Suprapubic skin (tissue), 4 donors: Measurements from ENCODE around the gene CAMK2N1. TPM values are rescaled to one million over a fixed set of nuclear protein-coding genes. Genes with fewer than 3 reads are reported as not detected.

ENCODE experiments used
- DNase-seq, 2 donors: peaks; one replicate each; pipeline ENCODE4 v3.0.0-alpha.2; 2019; ENCODE audit warnings: low spot score in 2 of 2
- H3K27ac ChIP-seq: fragments of 200-600 bp; sonication (generic); one replicate; pipeline ENCODE4 v1.5.1; 2019
- H3K27me3 ChIP-seq: fragments of 200-600 bp; sonication (generic); one replicate; pipeline ENCODE4 v1.5.1; 2019
- H3K36me3 ChIP-seq: fragments of 200-600 bp; sonication (generic); one replicate; pipeline ENCODE4 v1.5.1; 2019
- H3K4me1 ChIP-seq: fragments of 200-600 bp; sonication (generic); one replicate; pipeline ENCODE4 v1.5.1; 2019
- H3K4me3 ChIP-seq: fragments of 200-600 bp; sonication (generic); one replicate; pipeline ENCODE4 v1.5.1; 2019; ENCODE audit warnings: mild to moderate bottlenecking
- H3K9me3 ChIP-seq: fragments of 200-600 bp; sonication (generic); one replicate; pipeline ENCODE4 v1.5.1; 2019
- EP300 ChIP-seq: sonication (generic); formaldehyde crosslinking; IDR thresholded peaks from one replicate; pipeline ENCODE4 v1.6.1; 2017; ENCODE audit warnings: antibody characterized with exemption
- POLR2A ChIP-seq, 2 donors: fragments of 450-650 bp; IDR thresholded peaks; one replicate each; pipeline ENCODE4 v1.6.1; 2017; ENCODE audit warnings: antibody characterized with exemption in 2 of 2, mild to moderate bottlenecking in 2 of 2, moderate library complexity in 2 of 2
- POLR2AphosphoS5 ChIP-seq, 3 donors: sonication (generic); formaldehyde crosslinking; IDR thresholded peaks; one replicate each; pipeline ENCODE4 v1.6.1; 2017; ENCODE audit warnings: antibody characterized with exemption in 3 of 3
- WGBS: methylation state at CpG from one replicate; pipeline ENCODE4 v1.1.5; 2018; 5-methylcytosine and 5-hydroxymethylcytosine counted together
- total RNA-seq, 4 donors: library from RNA; depleted of rRNA; stranded (reverse); fragments of >200 nt; gene quantifications; one replicate each; pipeline ENCODE4 v1.1.0, GENCODE V29; 2016
- TF ChIP-seq, protein P1 (sequence below), 2 donors: fragments of 200-600 bp in 1 of 2; fragments of 450-650 bp in 1 of 2; sonication (generic) in 1 of 2; IDR thresholded peaks; one replicate each; pipeline ENCODE4 v1.5.1; 2016 to 2019; ENCODE audit warnings: antibody characterized with exemption in 2 of 2, mild to moderate bottlenecking in 1 of 2, moderate library complexity in 1 of 2

CAMK2N1 gene
- total RNA-seq, 4 donors from 2014 or later, result 7.0 to 18.1 (median 9.5) TPM

DNA sequence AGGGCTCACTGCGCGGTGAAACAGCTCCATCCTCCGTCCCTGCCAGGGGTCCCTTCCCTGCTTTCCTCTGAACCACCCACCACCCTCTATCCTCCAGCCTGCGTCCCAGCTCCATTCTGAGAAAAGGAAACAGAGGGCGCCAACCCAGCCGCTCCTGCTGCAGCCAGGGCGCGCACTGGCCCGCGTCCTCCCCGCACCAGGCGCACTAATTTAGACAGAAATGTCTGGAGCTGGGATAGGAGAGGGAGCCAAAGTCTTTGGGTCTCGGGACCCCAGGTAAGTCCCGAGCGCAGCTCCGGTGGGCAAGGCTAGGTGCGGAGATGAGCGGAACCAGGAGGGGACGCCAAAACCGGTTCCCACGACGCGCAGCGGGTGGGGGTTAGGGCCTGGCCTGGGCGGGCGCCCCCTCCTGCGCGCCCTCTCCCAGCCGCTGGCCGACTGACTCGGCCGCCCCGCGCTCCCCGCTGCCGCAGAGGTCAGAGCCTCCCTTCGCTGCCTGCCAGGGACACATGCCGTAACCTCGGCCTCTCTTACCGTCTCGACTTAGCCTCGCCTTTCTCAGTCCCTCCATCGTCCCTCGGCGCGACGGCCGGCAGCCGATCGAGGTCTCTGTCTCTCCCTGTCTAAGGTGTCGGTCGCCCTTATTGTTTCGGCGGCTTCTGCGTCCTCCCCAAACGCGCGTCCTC, 2.0 kb downstream of the CAMK2N1 start:
- no peak for DNase-seq
- peak overlapping the region; percentile 8 for H3K27ac ChIP-seq
- peaks cover 56% of the 10 kb centered on the region for H3K27me3 ChIP-seq
- H3K36me3 ChIP-seq, result no peaks in the 10 kb centered on the region
- 6% methylated on average over 55 of the region's 58 CpGs for WGBS
- peak overlapping the region; percentile 57 for H3K4me3 ChIP-seq
- H3K4me1 ChIP-seq, result peaks cover 42% of the 10 kb centered on the region
- no peaks in the 10 kb centered on the region for H3K9me3 ChIP-seq
- no peak for TF ChIP-seq EP300
- no peak for TF ChIP-seq POLR2A (IDR thresholded peaks at IDR 0.05)
- TF ChIP-seq, protein P1, sequence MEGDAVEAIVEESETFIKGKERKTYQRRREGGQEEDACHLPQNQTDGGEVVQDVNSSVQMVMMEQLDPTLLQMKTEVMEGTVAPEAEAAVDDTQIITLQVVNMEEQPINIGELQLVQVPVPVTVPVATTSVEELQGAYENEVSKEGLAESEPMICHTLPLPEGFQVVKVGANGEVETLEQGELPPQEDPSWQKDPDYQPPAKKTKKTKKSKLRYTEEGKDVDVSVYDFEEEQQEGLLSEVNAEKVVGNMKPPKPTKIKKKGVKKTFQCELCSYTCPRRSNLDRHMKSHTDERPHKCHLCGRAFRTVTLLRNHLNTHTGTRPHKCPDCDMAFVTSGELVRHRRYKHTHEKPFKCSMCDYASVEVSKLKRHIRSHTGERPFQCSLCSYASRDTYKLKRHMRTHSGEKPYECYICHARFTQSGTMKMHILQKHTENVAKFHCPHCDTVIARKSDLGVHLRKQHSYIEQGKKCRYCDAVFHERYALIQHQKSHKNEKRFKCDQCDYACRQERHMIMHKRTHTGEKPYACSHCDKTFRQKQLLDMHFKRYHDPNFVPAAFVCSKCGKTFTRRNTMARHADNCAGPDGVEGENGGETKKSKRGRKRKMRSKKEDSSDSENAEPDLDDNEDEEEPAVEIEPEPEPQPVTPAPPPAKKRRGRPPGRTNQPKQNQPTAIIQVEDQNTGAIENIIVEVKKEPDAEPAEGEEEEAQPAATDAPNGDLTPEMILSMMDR (IDR thresholded peaks at IDR 0.05), result no peak
- TF ChIP-seq POLR2AphosphoS5 (IDR thresholded peaks at IDR 0.05), result no peak

DNA sequence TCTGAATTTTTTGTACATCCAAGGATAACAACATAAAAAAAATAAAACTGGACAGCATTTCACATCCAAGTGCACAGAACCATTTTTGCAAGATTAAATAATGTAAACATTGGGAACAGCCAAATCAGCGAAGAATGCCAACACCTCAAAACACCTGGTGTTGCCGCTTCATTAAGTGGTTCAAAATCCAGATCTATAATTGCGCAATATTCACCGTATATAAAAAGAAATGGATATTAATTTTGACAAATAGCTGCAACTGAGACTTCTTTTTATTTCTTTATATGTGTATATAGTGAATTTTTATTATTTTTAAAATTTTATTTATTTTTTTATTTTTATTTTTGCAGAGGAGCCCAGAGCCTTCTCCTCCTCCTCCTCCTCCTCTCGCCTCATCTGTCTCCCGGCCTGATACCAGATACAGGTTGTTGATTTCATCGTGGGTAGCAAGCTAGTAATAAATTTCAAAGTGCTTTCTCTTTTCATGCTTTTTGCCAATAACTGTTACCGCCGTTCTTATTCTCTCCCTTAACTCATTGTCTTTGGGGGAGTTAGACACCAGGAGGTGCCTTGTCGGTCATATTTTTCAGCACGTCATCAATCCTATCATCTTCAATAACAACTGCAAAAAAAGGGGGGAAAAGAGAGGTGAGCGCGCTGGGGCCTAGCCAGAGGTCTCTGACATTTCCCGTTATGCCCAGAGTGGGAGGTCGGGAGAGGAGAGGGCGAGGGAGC, 2.7 kb downstream of the CAMK2N1 start:
- H3K27me3 ChIP-seq, result peaks cover 56% of the 10 kb centered on the region
- H3K4me1 ChIP-seq, result peaks cover 42% of the 10 kb centered on the region
- H3K9me3 ChIP-seq, result no peaks in the 10 kb centered on the region
- no peaks in the 10 kb centered on the region for H3K36me3 ChIP-seq
- no peak for DNase-seq
- TF ChIP-seq, protein P1 (IDR thresholded peaks at IDR 0.05), result no peak
- TF ChIP-seq POLR2A (IDR thresholded peaks at IDR 0.05), result no peak
- no peak for TF ChIP-seq EP300
- no peak for TF ChIP-seq POLR2AphosphoS5 (IDR thresholded peaks at IDR 0.05)
- H3K27ac ChIP-seq, result no peak overlapping the region
- 58% methylated on average over 16 of the region's 16 CpGs for WGBS
- peak overlapping the region; percentile 57 for H3K4me3 ChIP-seq

DNA sequence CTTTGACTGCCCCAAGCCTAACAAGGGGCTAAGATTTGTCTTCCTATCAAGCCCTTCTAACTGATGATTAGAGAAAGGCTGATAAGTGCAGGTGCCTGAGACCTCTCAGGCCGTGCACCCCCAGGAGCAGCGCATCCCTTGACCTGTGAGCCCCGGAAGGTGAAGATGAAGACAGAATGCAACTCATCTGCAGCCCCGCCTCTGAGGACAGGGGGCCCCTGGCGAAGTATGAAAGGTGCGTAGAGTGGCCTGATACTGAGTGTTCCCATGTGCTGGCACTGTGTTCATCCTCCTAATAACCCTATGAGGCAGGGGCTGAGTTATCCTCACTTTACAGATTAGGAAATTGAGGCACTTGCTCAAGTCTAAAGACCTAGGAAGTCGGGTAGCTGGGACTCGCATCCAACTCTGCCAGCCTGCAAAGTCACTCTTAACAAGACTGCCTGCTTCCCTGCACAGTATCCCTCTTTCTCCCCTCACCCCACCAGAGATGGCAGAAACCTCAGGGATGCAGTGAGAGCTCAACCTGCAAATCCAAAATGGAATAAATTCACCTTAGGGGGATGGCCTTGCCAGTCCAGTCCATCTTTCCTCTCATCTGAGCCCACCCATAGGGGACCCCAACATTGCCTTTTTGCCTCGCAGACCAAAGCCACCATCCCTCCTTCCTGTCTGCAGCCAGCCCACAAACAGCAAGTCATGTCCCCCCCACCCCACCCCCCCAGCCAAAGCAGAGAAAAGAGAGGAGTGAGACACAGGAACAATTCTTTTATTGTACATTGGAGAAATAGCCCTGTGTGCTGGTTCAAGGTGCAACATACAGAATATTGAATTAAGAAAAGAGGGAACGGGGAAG, 4.1 kb downstream of the CAMK2N1 start:
- H3K9me3 ChIP-seq, result no peaks in the 10 kb centered on the region
- peaks cover 52% of the 10 kb centered on the region for H3K27me3 ChIP-seq
- H3K4me3 ChIP-seq, result no peak overlapping the region
- no peak for DNase-seq
- H3K4me1 ChIP-seq, result peaks cover 42% of the 10 kb centered on the region
- no peak overlapping the region for H3K27ac ChIP-seq
- no peak for TF ChIP-seq POLR2A (IDR thresholded peaks at IDR 0.05)
- TF ChIP-seq EP300, result no peak
- TF ChIP-seq POLR2AphosphoS5 (IDR thresholded peaks at IDR 0.05), result no peak
- no peaks in the 10 kb centered on the region for H3K36me3 ChIP-seq
- 78% methylated on average over 5 of the region's 10 CpGs for WGBS

DNA sequence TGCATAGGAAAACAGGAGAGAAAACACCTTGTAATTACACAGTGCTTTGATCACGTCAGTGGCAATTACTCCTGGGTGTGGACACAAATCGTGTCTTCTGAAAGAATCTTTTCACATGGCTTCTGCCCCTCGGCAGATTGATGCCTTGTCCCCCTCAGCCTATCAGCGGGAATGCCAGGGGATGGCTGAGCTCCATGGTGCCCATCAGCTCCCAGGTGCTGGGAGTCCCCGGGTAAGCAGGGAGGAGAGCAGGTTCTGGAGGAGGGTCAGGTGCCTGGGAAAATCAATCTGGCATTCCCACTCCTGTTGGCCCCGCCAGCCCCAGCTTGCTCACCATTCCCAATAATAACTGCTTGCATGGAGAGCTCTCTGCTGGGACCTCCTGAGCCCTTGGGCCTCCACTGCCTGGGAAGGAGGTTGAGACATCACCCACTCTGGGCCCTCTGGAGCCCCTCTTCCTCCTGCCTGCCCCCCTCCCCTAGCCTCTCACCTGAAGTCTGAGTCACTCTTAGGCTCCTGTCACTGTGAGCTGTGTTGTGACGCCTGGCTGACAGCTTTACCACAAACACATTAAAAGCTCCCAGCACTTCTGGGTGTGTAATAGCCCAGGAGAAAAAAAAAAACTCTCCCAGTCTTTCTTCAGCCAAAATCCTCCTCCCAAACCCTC, 4.9 kb downstream of the CAMK2N1 start:
- H3K27me3 ChIP-seq, result peaks cover 52% of the 10 kb centered on the region
- no peak overlapping the region for H3K27ac ChIP-seq

DNA sequence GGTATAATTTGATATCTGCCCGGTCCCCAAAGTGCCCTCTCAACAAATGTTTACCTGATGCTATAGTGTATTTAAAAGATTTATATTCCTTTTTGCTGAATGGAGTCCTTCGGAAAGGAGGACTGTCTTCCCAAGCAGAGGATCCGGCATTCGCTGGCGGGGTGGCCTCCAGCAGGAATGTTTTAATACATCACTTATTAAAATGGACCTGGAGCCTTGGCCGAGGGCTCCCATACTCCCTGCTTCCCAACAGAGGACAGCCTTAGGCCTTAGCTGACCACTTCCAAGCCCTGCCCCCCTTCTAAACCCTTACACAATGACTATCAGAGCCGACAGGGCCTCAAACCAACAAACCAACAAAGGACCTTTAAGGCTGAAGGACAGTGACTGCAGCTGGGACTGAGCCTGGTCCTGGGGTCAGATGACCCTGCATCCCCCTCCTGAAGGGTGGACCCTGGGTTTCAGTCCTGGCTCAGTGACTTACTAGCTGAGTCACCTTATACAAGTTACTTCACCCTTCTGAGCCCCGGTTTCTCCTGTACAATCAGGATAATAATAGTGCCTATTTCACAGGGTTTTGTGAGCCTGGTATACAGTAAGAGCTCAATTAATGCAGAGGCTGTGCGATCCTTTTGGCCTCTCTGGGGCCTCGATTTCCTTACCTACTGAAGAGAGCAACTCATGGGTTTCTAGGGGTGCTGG, 5.6 kb downstream of the CAMK2N1 start:
- DNase-seq, result no peak
- peaks cover 37% of the 10 kb centered on the region for H3K4me1 ChIP-seq
- H3K9me3 ChIP-seq, result no peaks in the 10 kb centered on the region
- H3K36me3 ChIP-seq, result no peaks in the 10 kb centered on the region
- no peak overlapping the region for H3K27ac ChIP-seq
- 87% methylated on average over 10 of the region's 10 CpGs for WGBS
- H3K4me3 ChIP-seq, result no peak overlapping the region
- TF ChIP-seq POLR2AphosphoS5 (IDR thresholded peaks at IDR 0.05), result no peak
- TF ChIP-seq, protein P1 (IDR thresholded peaks at IDR 0.05), result no peak
- TF ChIP-seq EP300, result no peak
- TF ChIP-seq POLR2A (IDR thresholded peaks at IDR 0.05), result no peak
- H3K27me3 ChIP-seq, result peaks cover 53% of the 10 kb centered on the region

More for the DNA sequence above, 4.9 kb downstream of the CAMK2N1 start:
- H3K4me3 ChIP-seq, result no peak overlapping the region
- no peaks in the 10 kb centered on the region for H3K9me3 ChIP-seq
- 36% methylated on average over 5 of the region's 7 CpGs for WGBS
- no peaks in the 10 kb centered on the region for H3K36me3 ChIP-seq
- peaks cover 42% of the 10 kb centered on the region for H3K4me1 ChIP-seq
- TF ChIP-seq POLR2A (IDR thresholded peaks at IDR 0.05) (no peak), POLR2AphosphoS5 (IDR thresholded peaks at IDR 0.05) (no peak), EP300 (no peak)
- DNase-seq, result no peak
